Measurements from ENCODE around the gene SF3A2.

The SF3A2 gene

DNA sequence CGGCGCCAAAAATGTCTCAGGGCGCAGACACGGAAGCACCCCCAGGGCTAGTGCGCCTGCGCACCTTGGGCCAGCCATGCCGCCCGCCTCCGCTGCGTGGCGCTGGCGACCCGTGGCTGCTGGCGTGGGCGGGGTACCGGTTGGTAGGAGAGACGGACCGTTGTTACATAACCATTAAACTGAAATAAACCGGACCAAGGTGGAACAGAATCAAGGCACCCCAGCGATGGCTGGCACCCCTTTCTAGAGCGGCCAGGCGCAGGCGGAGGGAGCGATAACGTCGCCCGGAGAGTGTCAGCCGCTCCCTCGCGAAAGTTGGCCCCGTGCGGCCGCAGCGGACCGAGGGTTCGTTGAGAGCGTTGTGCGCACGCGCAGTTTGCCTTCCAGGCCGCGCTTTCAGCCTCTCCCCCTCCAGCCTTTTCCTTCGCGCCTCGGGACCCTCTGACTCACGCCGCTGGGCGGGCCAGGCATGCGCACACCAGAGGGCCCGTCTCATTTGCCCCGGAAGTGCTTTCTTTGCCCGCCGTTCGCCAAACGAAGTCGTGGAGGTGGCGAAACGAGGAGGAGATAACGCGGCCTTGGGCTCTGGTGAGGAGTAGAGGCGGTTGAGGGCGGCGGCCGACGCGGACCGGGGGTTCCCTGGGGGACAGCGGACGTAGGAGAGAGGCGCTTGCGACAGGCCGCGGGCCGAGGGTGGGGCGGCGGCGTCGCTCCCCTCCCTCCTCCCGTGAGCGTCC is at the start of gene SF3A2, which contains the start of gene PLEKHJ1 (continued):
- TF ChIP-seq ZNF266 (tag by site-specific recombination; IDR thresholded peaks at IDR 0.05; ENCODE audit: low read depth) (no peak), ZNF560 (tag by site-specific recombination; IDR thresholded peaks at IDR 0.05; ENCODE audit: borderline replicate concordance) (no peak), ZNF777 (tag by site-specific recombination; IDR thresholded peaks at IDR 0.05; ENCODE audit: borderline replicate concordance) (no peak), ZNF530 (tag by site-specific recombination; IDR thresholded peaks at IDR 0.05; ENCODE audit: low read depth) (no peak), ZNF549 (tag by site-specific recombination; IDR thresholded peaks at IDR 0.05) (no peak), ZNF426 (tag by site-specific recombination; IDR thresholded peaks at IDR 0.05) (no peak), SCRT1 (tag by site-specific recombination; IDR thresholded peaks at IDR 0.05; ENCODE audit: borderline replicate concordance) (no peak), ZFP37 (tag by site-specific recombination; IDR thresholded peaks at IDR 0.05) (peak; percentile 67), ZNF174 (tag by site-specific recombination; IDR thresholded peaks at IDR 0.05) (no peak), ZNF571 (tag by site-specific recombination; IDR thresholded peaks at IDR 0.05) (no peak), TRIM28 (IDR thresholded peaks at IDR 0.05; ENCODE audit: borderline replicate concordance, low read length) (no peak), ZNF843 (tag by site-specific recombination; IDR thresholded peaks at IDR 0.05) (peak; percentile 33), ZNF658 (tag by site-specific recombination; IDR thresholded peaks at IDR 0.05) (no peak), GLIS2 (tag by site-specific recombination; IDR thresholded peaks at IDR 0.05) (no peak; the same call in 1 of the 2 replicates), ZNF76 (tag by site-specific recombination; IDR thresholded peaks at IDR 0.05; ENCODE audit: borderline replicate concordance, low read depth) (peak; percentile 61; the same call in 1 of the 2 replicates), ZNF311 (tag by site-specific recombination; IDR thresholded peaks at IDR 0.05; ENCODE audit: borderline replicate concordance) (no peak), MZF1 (tag by site-specific recombination; IDR thresholded peaks at IDR 0.05; ENCODE audit: borderline replicate concordance) (no peak), ZNF664 (tag by site-specific recombination; IDR thresholded peaks at IDR 0.05) (no peak), ZSCAN16 (tag by site-specific recombination; IDR thresholded peaks at IDR 0.05) (peak; percentile 70), YY2 (tag by site-specific recombination; IDR thresholded peaks at IDR 0.05) (peak; percentile 51), ZNF19 (tag by site-specific recombination; IDR thresholded peaks at IDR 0.05; ENCODE audit: low read depth) (no peak), KLF8 (tag by site-specific recombination; IDR thresholded peaks at IDR 0.05) (peak; percentile 68), ZBTB21 (tag by site-specific recombination; IDR thresholded peaks at IDR 0.05) (no peak), ZSCAN30 (tag by site-specific recombination; IDR thresholded peaks at IDR 0.05) (peak; percentile 69; the same call in 1 of the 2 replicates), HOXA7 (CRISPR knock-in tag; IDR thresholded peaks at IDR 0.05; ENCODE audit: borderline replicate concordance) (no peak), ZXDB (tag by site-specific recombination; IDR thresholded peaks at IDR 0.05) (peak; percentile 89)
- TF ChIP-seq, protein P1, sequence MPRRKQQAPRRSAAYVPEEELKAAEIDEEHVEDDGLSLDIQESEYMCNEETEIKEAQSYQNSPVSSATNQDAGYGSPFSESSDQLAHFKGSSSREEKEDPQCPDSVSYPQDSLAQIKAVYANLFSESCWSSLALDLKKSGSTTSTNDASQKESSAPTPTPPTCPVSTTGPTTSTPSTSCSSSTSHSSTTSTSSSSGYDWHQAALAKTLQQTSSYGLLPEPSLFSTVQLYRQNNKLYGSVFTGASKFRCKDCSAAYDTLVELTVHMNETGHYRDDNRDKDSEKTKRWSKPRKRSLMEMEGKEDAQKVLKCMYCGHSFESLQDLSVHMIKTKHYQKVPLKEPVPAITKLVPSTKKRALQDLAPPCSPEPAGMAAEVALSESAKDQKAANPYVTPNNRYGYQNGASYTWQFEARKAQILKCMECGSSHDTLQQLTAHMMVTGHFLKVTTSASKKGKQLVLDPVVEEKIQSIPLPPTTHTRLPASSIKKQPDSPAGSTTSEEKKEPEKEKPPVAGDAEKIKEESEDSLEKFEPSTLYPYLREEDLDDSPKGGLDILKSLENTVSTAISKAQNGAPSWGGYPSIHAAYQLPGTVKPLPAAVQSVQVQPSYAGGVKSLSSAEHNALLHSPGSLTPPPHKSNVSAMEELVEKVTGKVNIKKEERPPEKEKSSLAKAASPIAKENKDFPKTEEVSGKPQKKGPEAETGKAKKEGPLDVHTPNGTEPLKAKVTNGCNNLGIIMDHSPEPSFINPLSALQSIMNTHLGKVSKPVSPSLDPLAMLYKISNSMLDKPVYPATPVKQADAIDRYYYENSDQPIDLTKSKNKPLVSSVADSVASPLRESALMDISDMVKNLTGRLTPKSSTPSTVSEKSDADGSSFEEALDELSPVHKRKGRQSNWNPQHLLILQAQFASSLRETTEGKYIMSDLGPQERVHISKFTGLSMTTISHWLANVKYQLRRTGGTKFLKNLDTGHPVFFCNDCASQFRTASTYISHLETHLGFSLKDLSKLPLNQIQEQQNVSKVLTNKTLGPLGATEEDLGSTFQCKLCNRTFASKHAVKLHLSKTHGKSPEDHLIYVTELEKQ (tag by site-specific recombination; IDR thresholded peaks at IDR 0.05; ENCODE audit: borderline replicate concordance) = no peak
- TF ChIP-seq, protein P2, sequence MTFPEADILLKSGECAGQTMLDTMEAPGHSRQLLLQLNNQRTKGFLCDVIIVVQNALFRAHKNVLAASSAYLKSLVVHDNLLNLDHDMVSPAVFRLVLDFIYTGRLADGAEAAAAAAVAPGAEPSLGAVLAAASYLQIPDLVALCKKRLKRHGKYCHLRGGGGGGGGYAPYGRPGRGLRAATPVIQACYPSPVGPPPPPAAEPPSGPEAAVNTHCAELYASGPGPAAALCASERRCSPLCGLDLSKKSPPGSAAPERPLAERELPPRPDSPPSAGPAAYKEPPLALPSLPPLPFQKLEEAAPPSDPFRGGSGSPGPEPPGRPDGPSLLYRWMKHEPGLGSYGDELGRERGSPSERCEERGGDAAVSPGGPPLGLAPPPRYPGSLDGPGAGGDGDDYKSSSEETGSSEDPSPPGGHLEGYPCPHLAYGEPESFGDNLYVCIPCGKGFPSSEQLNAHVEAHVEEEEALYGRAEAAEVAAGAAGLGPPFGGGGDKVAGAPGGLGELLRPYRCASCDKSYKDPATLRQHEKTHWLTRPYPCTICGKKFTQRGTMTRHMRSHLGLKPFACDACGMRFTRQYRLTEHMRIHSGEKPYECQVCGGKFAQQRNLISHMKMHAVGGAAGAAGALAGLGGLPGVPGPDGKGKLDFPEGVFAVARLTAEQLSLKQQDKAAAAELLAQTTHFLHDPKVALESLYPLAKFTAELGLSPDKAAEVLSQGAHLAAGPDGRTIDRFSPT (tag by site-specific recombination; IDR thresholded peaks at IDR 0.05) = peak; percentile 82
- TF ChIP-seq, protein P3, sequence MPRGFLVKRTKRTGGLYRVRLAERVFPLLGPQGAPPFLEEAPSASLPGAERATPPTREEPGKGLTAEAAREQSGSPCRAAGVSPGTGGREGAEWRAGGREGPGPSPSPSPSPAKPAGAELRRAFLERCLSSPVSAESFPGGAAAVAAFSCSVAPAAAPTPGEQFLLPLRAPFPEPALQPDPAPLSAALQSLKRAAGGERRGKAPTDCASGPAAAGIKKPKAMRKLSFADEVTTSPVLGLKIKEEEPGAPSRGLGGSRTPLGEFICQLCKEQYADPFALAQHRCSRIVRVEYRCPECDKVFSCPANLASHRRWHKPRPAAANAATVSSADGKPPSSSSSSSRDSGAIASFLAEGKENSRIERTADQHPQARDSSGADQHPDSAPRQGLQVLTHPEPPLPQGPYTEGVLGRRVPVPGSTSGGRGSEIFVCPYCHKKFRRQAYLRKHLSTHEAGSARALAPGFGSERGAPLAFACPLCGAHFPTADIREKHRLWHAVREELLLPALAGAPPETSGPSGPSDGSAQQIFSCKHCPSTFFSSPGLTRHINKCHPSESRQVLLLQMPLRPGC (tag by site-specific recombination; IDR thresholded peaks at IDR 0.05) = no peak
- TF ChIP-seq, protein P4, sequence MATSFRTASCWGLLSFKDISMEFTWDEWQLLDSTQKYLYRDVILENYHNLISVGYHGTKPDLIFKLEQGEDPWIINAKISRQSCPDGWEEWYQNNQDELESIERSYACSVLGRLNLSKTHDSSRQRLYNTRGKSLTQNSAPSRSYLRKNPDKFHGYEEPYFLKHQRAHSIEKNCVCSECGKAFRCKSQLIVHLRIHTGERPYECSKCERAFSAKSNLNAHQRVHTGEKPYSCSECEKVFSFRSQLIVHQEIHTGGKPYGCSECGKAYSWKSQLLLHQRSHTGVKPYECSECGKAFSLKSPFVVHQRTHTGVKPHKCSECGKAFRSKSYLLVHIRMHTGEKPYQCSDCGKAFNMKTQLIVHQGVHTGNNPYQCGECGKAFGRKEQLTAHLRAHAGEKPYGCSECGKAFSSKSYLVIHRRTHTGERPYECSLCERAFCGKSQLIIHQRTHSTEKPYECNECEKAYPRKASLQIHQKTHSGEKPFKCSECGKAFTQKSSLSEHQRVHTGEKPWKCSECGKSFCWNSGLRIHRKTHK (tag by site-specific recombination; IDR thresholded peaks at IDR 0.05) = no peak
- TF ChIP-seq, protein P5, sequence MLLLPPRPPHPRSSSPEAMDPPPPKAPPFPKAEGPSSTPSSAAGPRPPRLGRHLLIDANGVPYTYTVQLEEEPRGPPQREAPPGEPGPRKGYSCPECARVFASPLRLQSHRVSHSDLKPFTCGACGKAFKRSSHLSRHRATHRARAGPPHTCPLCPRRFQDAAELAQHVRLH (tag by site-specific recombination; IDR thresholded peaks at IDR 0.05) = peak; percentile 62; the same call in 1 of the 2 replicates
